B cell (primary cell): ENCODE measurements around the gene NEDD1. TPM values are rescaled to one million over a fixed set of nuclear protein-coding genes. Genes with fewer than 3 reads are reported as not detected.

Experiments
- ATAC-seq: fragments of 200-7000 bp; cut with Tn5 transposase; one replicate; pipeline ENCODE4 v1.10.0; 2021; ENCODE audit warnings: low read depth, mild to moderate bottlenecking, moderate number of reproducible peaks, moderate library complexity
- CTCF ChIA-PET: fragments of 350-600 bp; sonication (Branson Sonifier 250); formaldehyde crosslinking; loops from one replicate; lab custom pipeline; 2021; ENCODE audit warnings: antibody characterized with exemption, inconsistent platforms; lab: Charles Lee
- POLR2A ChIA-PET: fragments of 350-600 bp; sonication (Branson Sonifier 250); formaldehyde crosslinking; loops from one replicate; lab custom pipeline; 2021; ENCODE audit warnings: antibody characterized with exemption; lab: Charles Lee
- DNase-seq: peaks from one replicate; pipeline ENCODE4 v3.0.0; 2013
- H2AFZ ChIP-seq: 2 replicates; pipeline ENCODE4 v1.6.1; 2012; ENCODE audit warnings: mild to moderate bottlenecking, low read depth, low read length; ENCODE audit not compliant: insufficient read depth, poor library complexity, severe bottlenecking
- H3K27ac ChIP-seq, 2 donors: 1 replicate in 1 of 2; 2 replicates in 1 of 2; pipeline ENCODE4 v1.5.1; 2012 to 2013; ENCODE audit warnings: low read length in 2 of 2, mild to moderate bottlenecking in 2 of 2, moderate library complexity in 1 of 2
- H3K27me3 ChIP-seq, 4 experiments: fragments of 200-600 bp in 1 of 4; sonication (generic) in 1 of 4; replicated peaks in 1 of 4; 1 replicate in 2 of 4; 2 replicates in 2 of 4; pipeline versions ENCODE4 v1.6.1 to v1.7.0; 2013 to 2016; ENCODE audit warnings: low read length in 3 of 4, mild to moderate bottlenecking in 2 of 4, mixed read lengths in 1 of 4, moderate library complexity in 1 of 4; ENCODE audit not compliant: insufficient read depth in 4 of 4, control insufficient read depth in 3 of 4; ENCODE audit errors: control extremely low read depth in 1 of 4
- H3K36me3 ChIP-seq, 2 experiments: replicated peaks in 1 of 2; 1 replicate in 1 of 2; 2 replicates in 1 of 2; pipeline versions ENCODE4 v1.6.1 to v1.7.1; 2013; ENCODE audit warnings: low read length in 1 of 2; ENCODE audit not compliant: insufficient read depth in 2 of 2, control insufficient read depth in 1 of 2; ENCODE audit errors: control extremely low read depth in 1 of 2, extremely low read depth in 1 of 2
- H3K4me1 ChIP-seq, 2 donors: fragments of 200-600 bp in 1 of 2; sonication (generic) in 1 of 2; 1 replicate in 1 of 2; 2 replicates in 1 of 2; pipeline versions ENCODE4 v1.5.1 to v1.6.1; 2013 to 2017; ENCODE audit warnings: low read length in 2 of 2; ENCODE audit not compliant: control insufficient read depth in 2 of 2, insufficient read depth in 2 of 2
- H3K4me2 ChIP-seq: replicated peaks from 2 replicates; pipeline ENCODE3; 2012; ENCODE audit warnings: mild to moderate bottlenecking, low read depth, low read length; ENCODE audit not compliant: poor library complexity, severe bottlenecking
- H3K4me3 ChIP-seq, 5 experiments: fragments of 200-600 bp in 1 of 5; sonication (generic) in 1 of 5; 1 replicate in 3 of 5; 2 replicates in 2 of 5; pipeline versions ENCODE4 v1.5.1 to v1.7.0; 2011 to 2016; ENCODE audit warnings: low read length in 4 of 5, mild to moderate bottlenecking in 4 of 5, low read depth in 2 of 5, control low read depth in 1 of 5, moderate library complexity in 1 of 5; ENCODE audit not compliant: insufficient read depth in 1 of 5; ENCODE audit errors: control extremely low read depth in 1 of 5, extremely low read depth in 1 of 5
- H3K79me2 ChIP-seq: fragments of 200-600 bp; sonication (generic); one replicate; pipeline ENCODE4 v1.6.0; 2016; ENCODE audit warnings: low read length; ENCODE audit not compliant: control insufficient read depth, insufficient read depth
- H3K9ac ChIP-seq: fragments of 200-600 bp; sonication (generic); 2 replicates; pipeline ENCODE4 v1.6.1; 2017; ENCODE audit warnings: mild to moderate bottlenecking, low read length, moderate library complexity
- H3K9me3 ChIP-seq, 3 donors: one replicate each; pipeline versions ENCODE4 v1.6.1 to v1.7.1; 2013; ENCODE audit warnings: low read length in 2 of 3; ENCODE audit not compliant: control insufficient read depth in 2 of 3, insufficient read depth in 1 of 3; ENCODE audit errors: control extremely low read depth in 1 of 3
- H4K20me1 ChIP-seq: 2 replicates; pipeline ENCODE4 v1.6.0; 2012; ENCODE audit warnings: mild to moderate bottlenecking, low read length; ENCODE audit not compliant: insufficient read depth, control insufficient read depth, poor library complexity, severe bottlenecking
- H3K27ac Mint-ChIP-seq: one replicate; pipeline ENCODE4 v1.8.0; 2021; ENCODE audit warnings: mixed read lengths
- H3K27me3 Mint-ChIP-seq: one replicate; pipeline ENCODE4 v1.8.0; 2021; ENCODE audit warnings: mixed read lengths
- H3K4me1 Mint-ChIP-seq: one replicate; pipeline ENCODE4 v1.8.0; 2021; ENCODE audit warnings: mixed read lengths
- H3K4me3 Mint-ChIP-seq: one replicate; pipeline ENCODE4 v1.8.0; 2021; ENCODE audit warnings: mixed read lengths
- H3K9me3 Mint-ChIP-seq: one replicate; pipeline ENCODE4 v1.8.0; 2022; ENCODE audit warnings: mixed read lengths; ENCODE audit not compliant: insufficient read depth
- CTCF ChIP-seq: fragments of 200-600 bp; IDR thresholded peaks from one replicate; pipeline ENCODE4 v1.8.0; 2022; ENCODE audit warnings: antibody characterized with exemption, mild to moderate bottlenecking
- EZH2 ChIP-seq: IDR thresholded peaks from 2 replicates; pipeline ENCODE4 v1.6.1; 2012; ENCODE audit warnings: borderline replicate concordance, low read depth, mild to moderate bottlenecking, moderate library complexity, low read length; ENCODE audit not compliant: insufficient read depth, poor library complexity, severe bottlenecking
- WGBS: methylation state at CpG from one replicate; pipeline ENCODE4 v1.1.5; 2013; ENCODE audit warnings: missing lambda C conversion rate; ENCODE audit not compliant: insufficient coverage; 5-methylcytosine and 5-hydroxymethylcytosine counted together
- intact Hi-C: fragments of 100-400 bp; cut with micrococcal nuclease; formaldehyde crosslinking; loops from one replicate; pipeline ENCODE4 v1.10.0; 2022
- polyA plus RNA-seq: library from polyadenylated mRNA; depleted of rRNA; stranded (reverse); fragments of >200 nt; gene quantifications from 2 replicates; pipeline ENCODE4 v1.2.3, GENCODE V29; 2012
- total RNA-seq, 2 donors: library from RNA; stranded (reverse); fragments of 120-200 nt in 1 of 2; gene quantifications; 1 replicate in 1 of 2; 2 replicates in 1 of 2; pipeline versions ENCODE4 v1.2.3 to v1.2.4, GENCODE V29; 2013 to 2022

The NEDD1 gene
- total and polyA plus RNA-seq, 2 donors (not counting 1 experiment from before 2014, with no cell fraction given): 7.4 to 20.3 TPM

DNA sequence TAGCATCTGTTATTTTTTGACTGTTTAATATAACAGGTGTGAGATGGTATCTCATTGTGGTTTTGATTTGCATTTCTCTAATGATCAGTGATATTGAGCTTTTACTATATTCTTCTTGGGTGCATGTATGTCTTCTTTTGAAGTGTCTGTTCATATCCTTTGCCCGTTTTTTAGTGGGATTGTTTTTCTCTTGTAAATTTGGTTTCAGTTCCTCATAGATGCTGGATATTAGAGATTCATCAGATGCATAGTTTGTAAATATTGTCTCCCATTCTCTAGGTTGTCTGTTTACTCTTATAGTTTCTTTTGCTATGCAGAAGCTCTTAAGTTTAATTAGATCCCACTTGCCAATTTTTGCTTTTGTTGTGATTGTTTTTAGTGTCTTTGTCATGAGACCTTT is 48.9 kb upstream of the NEDD1 start:
- no peak overlapping the region for H3K27ac Mint-ChIP-seq
- ChIA-PET POLR2A (no interaction called here), CTCF (no interaction called here)
- no peak for DNase-seq
- no peak for ATAC-seq
- no peaks in the 10 kb centered on the region for H3K36me3 ChIP-seq
- peaks cover 12% of the 10 kb centered on the region for H3K9me3 Mint-ChIP-seq
- H3K4me1 ChIP-seq: no peaks in the 10 kb centered on the region
- H3K4me3 ChIP-seq: no peak overlapping the region
- TF ChIP-seq EZH2 (no peak), CTCF (no peak)
- no CpG with 5 or more reads among the region's 1 CpG for WGBS
- H3K4me3 Mint-ChIP-seq: no peak overlapping the region
- no peak overlapping the region for H3K4me2 ChIP-seq
- H2AFZ ChIP-seq: no peak overlapping the region
- no peaks in the 10 kb centered on the region for H3K4me1 Mint-ChIP-seq
- peaks cover 0 to 3% (median 0%) of the 10 kb centered on the region in 4 experiments for H3K27me3 ChIP-seq
- peaks cover 2 to 3% (median 2%) of the 10 kb centered on the region in 3 donors for H3K9me3 ChIP-seq
- no peak overlapping the region for H3K9ac ChIP-seq
- no peaks in the 10 kb centered on the region for H4K20me1 ChIP-seq
- H3K27me3 Mint-ChIP-seq: peaks cover 14% of the 10 kb centered on the region
- no peak overlapping the region for H3K27ac ChIP-seq
- intact Hi-C loops: no loop called here
- no peaks in the 10 kb centered on the region for H3K79me2 ChIP-seq

- intact Hi-C loops: no loop called here
- no peak overlapping the region for H3K27ac Mint-ChIP-seq
- no peak overlapping the region for H3K27ac ChIP-seq
- no peaks in the 10 kb centered on the region for H3K79me2 ChIP-seq
- H3K9me3 Mint-ChIP-seq: peaks cover 12% of the 10 kb centered on the region
- H3K4me1 ChIP-seq: no peaks in the 10 kb centered on the region
- POLR2A ChIA-PET: no interaction called here
- no peak overlapping the region for H3K4me2 ChIP-seq
- CTCF ChIA-PET: no interaction called here
- no peaks in the 10 kb centered on the region for H3K36me3 ChIP-seq
- H3K27me3 ChIP-seq: peaks cover 0 to 3% (median 1%) of the 10 kb centered on the region in 4 experiments
- H3K4me3 Mint-ChIP-seq: no peak overlapping the region
- no peaks in the 10 kb centered on the region for H4K20me1 ChIP-seq
- no peak overlapping the region for H3K9ac ChIP-seq
- no peak overlapping the region for H2AFZ ChIP-seq
- ATAC-seq (no peak), DNase-seq (no peak)
- H3K9me3 ChIP-seq: peaks cover 0 to 2% (median 1%) of the 10 kb centered on the region in 3 donors
- H3K4me3 ChIP-seq: no peak overlapping the region
- no peak for TF ChIP-seq CTCF
- TF ChIP-seq EZH2: no peak
- no CpG with 5 or more reads among the region's 2 CpGs for WGBS
- H3K4me1 Mint-ChIP-seq: no peaks in the 10 kb centered on the region
- H3K27me3 Mint-ChIP-seq: peaks cover 25% of the 10 kb centered on the region
Observed at GRCh38 chr12:96861656-96862055, 45.4 kb upstream of the NEDD1 start.
